GM08714 (cell line): ENCODE data around the gene PIH1D2.
"Not testable (repeated sequence)": the region's sequence is repeated elsewhere in the genome, so short reads cannot be mapped to it uniquely, and the experiment has no call there.

ENCODE experiments used
- H3K4me3 ChIP-seq: fragments of 200-500 bp; sonication (Bioruptor generic); 2 replicates; pipeline ENCODE4 v1.5.1; 2014; ENCODE audit warnings: mild to moderate bottlenecking, low read length, inconsistent platforms
- ZNF274 ChIP-seq: IDR thresholded peaks from 2 replicates; pipeline ENCODE4 v1.6.1; 2012; ENCODE audit warnings: mild to moderate bottlenecking, low read depth, low read length

The PIH1D2 gene

DNA sequence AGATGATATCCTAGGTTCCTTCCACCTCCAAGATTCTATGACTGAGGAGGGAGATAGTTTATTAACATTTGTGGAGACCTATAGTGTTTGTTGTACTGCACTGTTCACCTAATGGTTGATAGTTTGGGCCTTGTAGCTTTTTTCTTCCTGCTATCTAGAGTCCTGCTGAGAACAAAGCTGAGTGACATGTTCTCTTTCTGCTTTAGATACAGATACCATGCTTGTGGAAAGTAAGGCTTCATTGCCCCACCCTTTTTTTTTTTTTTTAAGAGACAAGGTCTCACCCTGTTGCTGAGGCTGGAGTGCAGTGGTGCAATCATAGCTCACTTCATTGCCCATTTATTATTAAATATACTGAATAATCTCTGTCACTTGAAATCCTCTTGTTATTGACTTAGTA, 36.3 kb downstream of the PIH1D2 start:
- TF ChIP-seq ZNF274, result no peak
- H3K4me3 ChIP-seq, result no peak overlapping the region

DNA sequence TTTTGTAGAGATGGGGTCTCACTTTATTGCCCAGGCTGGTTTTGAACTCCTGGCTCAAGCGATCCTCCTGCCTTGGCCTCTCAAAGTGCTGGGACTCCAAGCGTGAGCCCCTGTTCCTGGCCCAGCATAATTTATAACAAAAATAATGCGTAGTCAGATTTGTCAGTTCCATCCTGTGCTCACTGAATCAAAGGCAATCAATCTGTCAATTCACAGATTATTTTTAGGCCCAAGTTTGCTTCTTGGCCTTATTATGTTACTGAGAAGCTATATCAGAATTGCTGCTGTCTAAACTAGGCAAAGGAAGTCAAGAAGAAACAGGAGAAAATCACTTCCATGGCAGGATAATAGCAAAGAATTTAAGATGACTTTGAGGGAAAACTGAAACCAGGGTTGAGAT, 39.9 kb downstream of the PIH1D2 start:
- TF ChIP-seq ZNF274, result no peak
- H3K4me3 ChIP-seq, result no peak overlapping the region

DNA sequence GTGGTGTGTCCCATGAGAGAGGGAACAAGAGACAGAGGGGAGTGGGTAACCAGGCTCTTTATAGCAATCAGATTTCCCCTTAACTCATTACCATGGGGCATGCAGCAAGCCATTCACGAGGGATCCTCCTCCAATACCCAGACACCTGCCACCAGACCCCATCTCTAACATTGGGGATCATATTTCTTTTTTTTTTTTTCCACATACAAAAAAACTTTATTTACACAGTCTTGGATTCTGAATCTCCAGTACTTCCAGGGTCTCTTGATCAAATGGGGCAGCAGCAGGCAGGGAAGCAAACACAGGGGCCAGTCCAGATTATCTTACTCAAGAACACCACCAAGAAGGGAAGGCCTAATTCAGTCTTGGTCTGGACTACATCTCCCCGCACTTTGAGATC, 44.4 kb downstream of the PIH1D2 start:
- no peak overlapping the region for H3K4me3 ChIP-seq
- no peak for TF ChIP-seq ZNF274

DNA sequence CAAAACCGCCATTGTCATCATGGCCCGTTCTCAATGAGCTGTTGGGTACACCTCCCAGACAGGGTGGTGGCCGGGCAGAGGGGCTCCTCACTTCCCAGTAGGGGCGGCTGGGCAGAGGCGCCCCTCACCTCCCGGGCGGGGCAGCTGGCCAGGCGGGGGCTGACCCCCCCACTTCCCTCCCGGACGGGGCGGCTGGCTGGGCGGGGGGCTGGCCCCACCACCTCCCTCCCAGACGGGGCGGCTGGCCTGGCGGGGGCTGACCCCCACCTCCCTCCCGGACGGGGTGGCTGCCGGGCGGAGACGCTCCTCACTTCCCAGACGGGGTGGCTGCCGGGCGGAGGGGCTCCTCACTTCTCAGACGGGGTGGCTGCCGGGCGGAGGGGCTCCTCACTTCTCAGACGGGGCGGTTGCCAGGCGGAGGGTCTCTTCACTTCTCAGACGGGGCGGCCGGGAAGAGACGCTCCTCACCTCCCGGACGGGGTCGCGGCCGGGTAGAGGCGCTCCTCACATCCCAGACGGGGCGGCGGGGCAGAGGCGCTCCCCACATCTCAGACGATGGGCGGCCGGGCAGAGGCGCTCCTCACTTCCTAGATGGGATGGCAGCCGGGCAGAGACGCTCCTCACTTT, 46.9 kb downstream of the PIH1D2 start:
- H3K4me3 ChIP-seq, result not testable (repeated sequence)

DNA sequence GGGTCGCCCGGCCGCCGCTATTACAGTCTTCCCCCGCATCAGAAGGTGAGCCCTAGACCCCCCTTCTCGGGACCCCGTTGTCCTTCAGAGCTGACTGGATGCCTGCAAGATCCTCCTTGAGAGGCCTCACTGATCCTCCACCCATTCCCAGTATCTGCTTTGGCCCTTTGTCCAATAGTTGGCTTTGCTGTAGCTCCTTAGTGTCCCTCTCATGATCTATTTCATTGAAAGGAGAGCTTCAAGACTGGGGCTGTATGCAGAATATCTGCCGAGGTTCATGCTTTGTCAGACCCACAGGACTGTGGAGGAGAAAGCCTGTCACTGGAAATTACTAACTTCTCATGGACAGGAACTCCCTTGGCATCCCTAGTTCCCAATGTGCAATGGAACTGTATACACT, 48.1 kb downstream of the PIH1D2 start:
- peak overlapping the region; percentile 87 for H3K4me3 ChIP-seq
- no peak for TF ChIP-seq ZNF274

DNA sequence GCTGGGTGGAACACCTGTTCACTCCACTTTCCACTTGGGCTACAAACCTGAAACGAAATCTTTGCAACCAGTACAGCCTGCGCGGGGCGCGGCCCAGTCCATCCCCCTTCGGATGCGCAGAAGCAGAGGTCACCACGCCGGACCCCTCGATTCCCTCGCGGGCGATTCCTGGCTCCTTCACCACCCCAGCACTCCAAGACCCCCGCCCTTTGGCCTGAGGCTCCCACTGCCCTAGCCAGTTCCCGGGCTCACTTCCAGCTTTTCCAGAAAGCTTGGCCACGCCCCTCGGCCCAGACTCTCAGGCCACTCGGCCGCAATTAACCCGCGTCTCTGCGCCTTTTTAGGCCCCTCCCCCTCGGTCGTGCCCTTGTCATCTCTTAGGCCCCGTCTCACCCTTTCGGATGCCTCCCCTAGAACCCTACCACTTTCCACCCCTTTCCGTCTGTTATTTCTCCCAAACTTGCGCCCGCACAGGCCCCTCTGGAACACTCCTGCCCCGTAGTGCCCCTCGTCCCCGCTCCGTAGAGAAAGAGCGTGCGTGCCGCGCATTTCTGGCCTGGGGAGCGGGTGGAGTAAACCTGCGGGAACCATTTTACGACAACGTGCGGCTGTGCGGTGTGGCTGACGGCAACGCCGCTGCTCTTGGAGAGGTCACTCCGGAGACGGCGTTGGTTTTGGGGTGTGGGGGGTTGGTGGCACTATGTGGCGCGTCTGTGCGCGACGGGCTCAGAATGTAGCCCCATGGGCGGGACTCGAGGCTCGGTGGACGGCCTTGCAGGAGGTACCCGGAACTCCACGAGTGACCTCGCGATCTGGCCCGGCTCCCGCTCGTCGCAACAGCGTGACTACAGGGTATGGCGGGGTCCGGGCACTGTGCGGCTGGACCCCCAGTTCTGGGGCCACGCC, 48.8 kb downstream of the PIH1D2 start, which contains the start of gene DLAT:
TSS of gene DLAT (plus strand) at position 636 of the 906 bp plus-strand sequence. CDS start at position 701, 65 bp downstream.
- H3K4me3 ChIP-seq, result peak within 1 kb of the TSS; percentile 87
- TF ChIP-seq ZNF274, result no peak

DNA sequence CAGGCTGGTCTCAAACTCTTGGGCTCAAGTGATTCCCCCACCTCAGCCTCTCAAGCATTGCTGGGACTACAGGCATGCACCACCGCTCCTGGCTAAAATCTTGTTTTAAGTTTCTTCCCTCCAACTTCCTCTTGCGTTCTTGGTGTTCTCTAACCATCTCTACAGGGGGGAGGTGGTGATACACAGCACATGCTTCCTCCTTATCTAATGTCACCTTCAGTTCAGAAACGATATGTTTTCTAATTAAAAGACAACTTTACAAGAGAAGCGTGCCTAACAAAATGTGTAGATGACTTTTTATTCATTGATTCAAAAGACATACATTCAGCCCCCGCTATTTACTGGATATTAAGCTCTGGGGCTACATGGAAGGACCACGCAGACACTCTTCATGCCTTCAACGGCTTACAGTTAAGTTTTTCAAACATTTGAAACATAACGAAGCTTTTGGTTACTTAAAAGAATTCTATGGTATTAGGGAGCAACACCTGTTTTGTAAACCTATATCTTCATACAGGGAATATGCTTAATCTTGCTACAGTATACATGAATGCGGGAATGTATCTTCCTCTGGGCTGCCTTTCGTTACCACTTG, 49.5 kb downstream of the PIH1D2 start:
- peak overlapping the region; percentile 87 for H3K4me3 ChIP-seq
- TF ChIP-seq ZNF274, result no peak

DNA sequence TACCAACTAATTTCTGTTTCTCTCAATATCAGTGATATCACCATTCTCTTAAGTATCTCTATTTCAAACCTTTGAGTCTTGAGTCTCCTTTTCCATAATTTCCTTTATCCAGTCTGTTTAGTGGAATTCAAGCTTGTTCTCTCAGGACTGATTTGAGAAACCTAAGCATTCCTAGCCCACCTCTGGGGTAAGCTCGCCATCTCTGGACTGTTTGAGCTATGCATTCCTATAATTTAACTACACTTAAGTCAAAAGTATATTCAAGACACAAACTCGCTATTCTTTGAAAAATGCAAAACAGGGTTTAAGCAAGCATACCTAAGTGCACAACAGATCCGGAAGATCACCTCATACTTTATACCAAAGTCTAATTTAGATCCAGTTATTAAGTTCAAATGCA, 50.7 kb downstream of the PIH1D2 start:
- no peak for TF ChIP-seq ZNF274
- H3K4me3 ChIP-seq, result no peak overlapping the region

DNA sequence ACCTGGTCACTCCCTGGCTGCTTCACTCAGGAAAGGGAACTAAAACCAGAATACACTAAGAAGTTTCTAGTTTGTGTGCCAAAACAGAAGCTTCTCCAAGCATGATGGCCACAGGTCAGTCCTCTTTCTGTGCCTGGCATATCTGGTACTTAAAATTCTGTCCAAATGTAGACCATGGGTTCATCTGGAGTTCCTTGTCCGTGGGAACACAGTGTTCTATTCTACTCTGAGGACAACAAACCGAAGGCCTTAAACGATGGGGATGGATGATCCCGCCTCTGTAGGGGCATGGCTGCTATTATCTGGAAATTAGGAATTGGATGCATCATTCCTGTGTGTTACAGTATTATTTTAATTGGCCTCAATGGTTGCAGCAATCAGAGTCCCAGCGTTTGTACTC, 54.8 kb downstream of the PIH1D2 start:
- H3K4me3 ChIP-seq, result no peak overlapping the region
- TF ChIP-seq ZNF274, result no peak
